ENCODE data around the gene FLVCR2. TPM values are rescaled to one million over a fixed set of nuclear protein-coding genes. Genes with fewer than 3 reads are reported as not detected.

The FLVCR2 gene
- total RNA-seq, 1 experiment from 2014 or later, result 6.6 TPM

DNA sequence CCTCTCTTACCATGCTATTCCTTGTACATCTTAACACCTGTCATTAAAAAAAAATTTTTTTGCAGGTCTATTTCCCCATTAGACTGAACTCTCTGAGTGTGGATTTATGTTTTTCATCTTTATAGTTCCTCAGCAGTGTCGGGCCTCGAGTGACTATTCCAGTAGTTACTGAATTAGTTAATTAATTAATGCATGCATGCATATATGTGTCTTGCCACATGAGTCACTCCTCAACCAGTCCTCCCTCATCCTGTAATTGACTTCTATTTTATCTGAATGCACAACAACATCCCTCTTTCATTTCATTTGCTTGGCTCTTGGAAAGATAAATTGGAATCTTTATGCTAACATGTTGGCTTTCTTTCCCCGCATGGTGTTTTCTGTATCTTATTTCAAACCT, 46.6 kb downstream of the FLVCR2 start:
- ChIA-PET POLR2A (no interaction called here), CTCF (no interaction called here)
- TF ChIP-seq, protein P1, sequence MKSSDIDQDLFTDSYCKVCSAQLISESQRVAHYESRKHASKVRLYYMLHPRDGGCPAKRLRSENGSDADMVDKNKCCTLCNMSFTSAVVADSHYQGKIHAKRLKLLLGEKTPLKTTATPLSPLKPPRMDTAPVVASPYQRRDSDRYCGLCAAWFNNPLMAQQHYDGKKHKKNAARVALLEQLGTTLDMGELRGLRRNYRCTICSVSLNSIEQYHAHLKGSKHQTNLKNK (CRISPR knock-in tag; IDR thresholded peaks at IDR 0.05), result no peak
- TF ChIP-seq, protein P2, sequence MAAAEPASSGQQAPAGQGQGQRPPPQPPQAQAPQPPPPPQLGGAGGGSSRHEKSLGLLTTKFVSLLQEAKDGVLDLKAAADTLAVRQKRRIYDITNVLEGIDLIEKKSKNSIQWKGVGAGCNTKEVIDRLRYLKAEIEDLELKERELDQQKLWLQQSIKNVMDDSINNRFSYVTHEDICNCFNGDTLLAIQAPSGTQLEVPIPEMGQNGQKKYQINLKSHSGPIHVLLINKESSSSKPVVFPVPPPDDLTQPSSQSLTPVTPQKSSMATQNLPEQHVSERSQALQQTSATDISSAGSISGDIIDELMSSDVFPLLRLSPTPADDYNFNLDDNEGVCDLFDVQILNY (CRISPR knock-in tag; IDR thresholded peaks at IDR 0.05), result no peak
- TF ChIP-seq, protein P3, sequence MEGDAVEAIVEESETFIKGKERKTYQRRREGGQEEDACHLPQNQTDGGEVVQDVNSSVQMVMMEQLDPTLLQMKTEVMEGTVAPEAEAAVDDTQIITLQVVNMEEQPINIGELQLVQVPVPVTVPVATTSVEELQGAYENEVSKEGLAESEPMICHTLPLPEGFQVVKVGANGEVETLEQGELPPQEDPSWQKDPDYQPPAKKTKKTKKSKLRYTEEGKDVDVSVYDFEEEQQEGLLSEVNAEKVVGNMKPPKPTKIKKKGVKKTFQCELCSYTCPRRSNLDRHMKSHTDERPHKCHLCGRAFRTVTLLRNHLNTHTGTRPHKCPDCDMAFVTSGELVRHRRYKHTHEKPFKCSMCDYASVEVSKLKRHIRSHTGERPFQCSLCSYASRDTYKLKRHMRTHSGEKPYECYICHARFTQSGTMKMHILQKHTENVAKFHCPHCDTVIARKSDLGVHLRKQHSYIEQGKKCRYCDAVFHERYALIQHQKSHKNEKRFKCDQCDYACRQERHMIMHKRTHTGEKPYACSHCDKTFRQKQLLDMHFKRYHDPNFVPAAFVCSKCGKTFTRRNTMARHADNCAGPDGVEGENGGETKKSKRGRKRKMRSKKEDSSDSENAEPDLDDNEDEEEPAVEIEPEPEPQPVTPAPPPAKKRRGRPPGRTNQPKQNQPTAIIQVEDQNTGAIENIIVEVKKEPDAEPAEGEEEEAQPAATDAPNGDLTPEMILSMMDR (IDR thresholded peaks at IDR 0.05), result no peak
- no peak for TF ChIP-seq GABPB1 (CRISPR knock-in tag; IDR thresholded peaks at IDR 0.05)
- no peak for TF ChIP-seq PRRX2 (CRISPR knock-in tag; IDR thresholded peaks at IDR 0.05)
- no peak for TF ChIP-seq CREM (CRISPR knock-in tag; IDR thresholded peaks at IDR 0.05)
- TF ChIP-seq, protein P4, sequence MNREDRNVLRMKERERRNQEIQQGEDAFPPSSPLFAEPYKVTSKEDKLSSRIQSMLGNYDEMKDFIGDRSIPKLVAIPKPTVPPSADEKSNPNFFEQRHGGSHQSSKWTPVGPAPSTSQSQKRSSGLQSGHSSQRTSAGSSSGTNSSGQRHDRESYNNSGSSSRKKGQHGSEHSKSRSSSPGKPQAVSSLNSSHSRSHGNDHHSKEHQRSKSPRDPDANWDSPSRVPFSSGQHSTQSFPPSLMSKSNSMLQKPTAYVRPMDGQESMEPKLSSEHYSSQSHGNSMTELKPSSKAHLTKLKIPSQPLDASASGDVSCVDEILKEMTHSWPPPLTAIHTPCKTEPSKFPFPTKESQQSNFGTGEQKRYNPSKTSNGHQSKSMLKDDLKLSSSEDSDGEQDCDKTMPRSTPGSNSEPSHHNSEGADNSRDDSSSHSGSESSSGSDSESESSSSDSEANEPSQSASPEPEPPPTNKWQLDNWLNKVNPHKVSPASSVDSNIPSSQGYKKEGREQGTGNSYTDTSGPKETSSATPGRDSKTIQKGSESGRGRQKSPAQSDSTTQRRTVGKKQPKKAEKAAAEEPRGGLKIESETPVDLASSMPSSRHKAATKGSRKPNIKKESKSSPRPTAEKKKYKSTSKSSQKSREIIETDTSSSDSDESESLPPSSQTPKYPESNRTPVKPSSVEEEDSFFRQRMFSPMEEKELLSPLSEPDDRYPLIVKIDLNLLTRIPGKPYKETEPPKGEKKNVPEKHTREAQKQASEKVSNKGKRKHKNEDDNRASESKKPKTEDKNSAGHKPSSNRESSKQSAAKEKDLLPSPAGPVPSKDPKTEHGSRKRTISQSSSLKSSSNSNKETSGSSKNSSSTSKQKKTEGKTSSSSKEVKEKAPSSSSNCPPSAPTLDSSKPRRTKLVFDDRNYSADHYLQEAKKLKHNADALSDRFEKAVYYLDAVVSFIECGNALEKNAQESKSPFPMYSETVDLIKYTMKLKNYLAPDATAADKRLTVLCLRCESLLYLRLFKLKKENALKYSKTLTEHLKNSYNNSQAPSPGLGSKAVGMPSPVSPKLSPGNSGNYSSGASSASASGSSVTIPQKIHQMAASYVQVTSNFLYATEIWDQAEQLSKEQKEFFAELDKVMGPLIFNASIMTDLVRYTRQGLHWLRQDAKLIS (CRISPR knock-in tag; IDR thresholded peaks at IDR 0.05; ENCODE audit: borderline replicate concordance), result no peak
- TF ChIP-seq ZNF396 (CRISPR knock-in tag; IDR thresholded peaks at IDR 0.05; ENCODE audit: borderline replicate concordance), result no peak
- no peak for TF ChIP-seq CREB1 (CRISPR knock-in tag; IDR thresholded peaks at IDR 0.05)
- TF ChIP-seq, protein P5, sequence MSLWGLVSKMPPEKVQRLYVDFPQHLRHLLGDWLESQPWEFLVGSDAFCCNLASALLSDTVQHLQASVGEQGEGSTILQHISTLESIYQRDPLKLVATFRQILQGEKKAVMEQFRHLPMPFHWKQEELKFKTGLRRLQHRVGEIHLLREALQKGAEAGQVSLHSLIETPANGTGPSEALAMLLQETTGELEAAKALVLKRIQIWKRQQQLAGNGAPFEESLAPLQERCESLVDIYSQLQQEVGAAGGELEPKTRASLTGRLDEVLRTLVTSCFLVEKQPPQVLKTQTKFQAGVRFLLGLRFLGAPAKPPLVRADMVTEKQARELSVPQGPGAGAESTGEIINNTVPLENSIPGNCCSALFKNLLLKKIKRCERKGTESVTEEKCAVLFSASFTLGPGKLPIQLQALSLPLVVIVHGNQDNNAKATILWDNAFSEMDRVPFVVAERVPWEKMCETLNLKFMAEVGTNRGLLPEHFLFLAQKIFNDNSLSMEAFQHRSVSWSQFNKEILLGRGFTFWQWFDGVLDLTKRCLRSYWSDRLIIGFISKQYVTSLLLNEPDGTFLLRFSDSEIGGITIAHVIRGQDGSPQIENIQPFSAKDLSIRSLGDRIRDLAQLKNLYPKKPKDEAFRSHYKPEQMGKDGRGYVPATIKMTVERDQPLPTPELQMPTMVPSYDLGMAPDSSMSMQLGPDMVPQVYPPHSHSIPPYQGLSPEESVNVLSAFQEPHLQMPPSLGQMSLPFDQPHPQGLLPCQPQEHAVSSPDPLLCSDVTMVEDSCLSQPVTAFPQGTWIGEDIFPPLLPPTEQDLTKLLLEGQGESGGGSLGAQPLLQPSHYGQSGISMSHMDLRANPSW (CRISPR knock-in tag; conservative IDR thresholded peaks at IDR 0.05; ENCODE audit: low read depth), result no peak
- H3K9me3 Mint-ChIP-seq, result no peaks in the 10 kb centered on the region
- no peaks in the 10 kb centered on the region for H3K36me3 Mint-ChIP-seq
- DNase-seq (ENCODE audit: low spot score) (no peak), ATAC-seq (no peak)
- no peak overlapping the region for H3K4me3 Mint-ChIP-seq
- H3K27me3 Mint-ChIP-seq (ENCODE audit: low read depth), result no peaks in the 10 kb centered on the region
- no peak overlapping the region for H3K27ac Mint-ChIP-seq
- H3K4me1 Mint-ChIP-seq, result peaks cover 16% of the 10 kb centered on the region

DNA sequence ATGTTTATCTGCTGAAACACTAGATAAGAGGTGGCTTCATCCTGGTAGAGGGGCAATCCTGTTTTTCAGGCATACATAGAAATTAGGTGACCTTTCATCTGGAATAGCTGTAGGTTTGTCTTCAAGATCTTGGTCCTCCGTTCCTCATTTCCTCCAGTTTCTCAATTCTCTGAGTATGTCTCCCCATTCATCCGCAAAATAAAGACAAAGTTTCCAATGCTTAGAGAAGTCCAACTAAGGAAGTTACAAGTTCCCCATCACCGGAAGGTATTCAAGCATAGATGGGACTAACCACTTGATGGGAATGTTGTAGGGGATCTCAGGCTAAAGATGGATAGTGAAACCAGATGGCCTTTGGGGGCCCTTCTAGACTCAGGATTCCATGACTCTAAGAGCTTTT, 48.0 kb downstream of the FLVCR2 start:
- Mint-ChIP-seq H3K4me1 (peaks cover 30% of the 10 kb centered on the region), H3K4me3 (no peak overlapping the region), H3K9me3 (no peaks in the 10 kb centered on the region), H3K27me3 (ENCODE audit: low read depth) (no peaks in the 10 kb centered on the region), H3K36me3 (no peaks in the 10 kb centered on the region), H3K27ac (no peak overlapping the region)
- ATAC-seq (no peak), DNase-seq (ENCODE audit: low spot score) (no peak)
- TF ChIP-seq, protein P6, sequence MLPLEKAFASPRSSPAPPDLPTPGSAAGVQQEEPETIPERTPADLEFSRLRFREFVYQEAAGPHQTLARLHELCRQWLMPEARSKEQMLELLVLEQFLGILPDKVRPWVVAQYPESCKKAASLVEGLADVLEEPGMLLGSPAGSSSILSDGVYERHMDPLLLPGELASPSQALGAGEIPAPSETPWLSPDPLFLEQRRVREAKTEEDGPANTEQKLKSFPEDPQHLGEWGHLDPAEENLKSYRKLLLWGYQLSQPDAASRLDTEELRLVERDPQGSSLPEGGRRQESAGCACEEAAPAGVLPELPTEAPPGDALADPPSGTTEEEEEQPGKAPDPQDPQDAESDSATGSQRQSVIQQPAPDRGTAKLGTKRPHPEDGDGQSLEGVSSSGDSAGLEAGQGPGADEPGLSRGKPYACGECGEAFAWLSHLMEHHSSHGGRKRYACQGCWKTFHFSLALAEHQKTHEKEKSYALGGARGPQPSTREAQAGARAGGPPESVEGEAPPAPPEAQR (CRISPR knock-in tag; IDR thresholded peaks at IDR 0.05), result no peak
- TF ChIP-seq, protein P7, sequence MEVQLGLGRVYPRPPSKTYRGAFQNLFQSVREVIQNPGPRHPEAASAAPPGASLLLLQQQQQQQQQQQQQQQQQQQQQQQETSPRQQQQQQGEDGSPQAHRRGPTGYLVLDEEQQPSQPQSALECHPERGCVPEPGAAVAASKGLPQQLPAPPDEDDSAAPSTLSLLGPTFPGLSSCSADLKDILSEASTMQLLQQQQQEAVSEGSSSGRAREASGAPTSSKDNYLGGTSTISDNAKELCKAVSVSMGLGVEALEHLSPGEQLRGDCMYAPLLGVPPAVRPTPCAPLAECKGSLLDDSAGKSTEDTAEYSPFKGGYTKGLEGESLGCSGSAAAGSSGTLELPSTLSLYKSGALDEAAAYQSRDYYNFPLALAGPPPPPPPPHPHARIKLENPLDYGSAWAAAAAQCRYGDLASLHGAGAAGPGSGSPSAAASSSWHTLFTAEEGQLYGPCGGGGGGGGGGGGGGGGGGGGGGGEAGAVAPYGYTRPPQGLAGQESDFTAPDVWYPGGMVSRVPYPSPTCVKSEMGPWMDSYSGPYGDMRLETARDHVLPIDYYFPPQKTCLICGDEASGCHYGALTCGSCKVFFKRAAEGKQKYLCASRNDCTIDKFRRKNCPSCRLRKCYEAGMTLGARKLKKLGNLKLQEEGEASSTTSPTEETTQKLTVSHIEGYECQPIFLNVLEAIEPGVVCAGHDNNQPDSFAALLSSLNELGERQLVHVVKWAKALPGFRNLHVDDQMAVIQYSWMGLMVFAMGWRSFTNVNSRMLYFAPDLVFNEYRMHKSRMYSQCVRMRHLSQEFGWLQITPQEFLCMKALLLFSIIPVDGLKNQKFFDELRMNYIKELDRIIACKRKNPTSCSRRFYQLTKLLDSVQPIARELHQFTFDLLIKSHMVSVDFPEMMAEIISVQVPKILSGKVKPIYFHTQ (CRISPR knock-in tag; IDR thresholded peaks at IDR 0.05), result no peak
- TF ChIP-seq EMX1 (CRISPR knock-in tag; IDR thresholded peaks at IDR 0.05), result no peak
- TF ChIP-seq, protein P8, sequence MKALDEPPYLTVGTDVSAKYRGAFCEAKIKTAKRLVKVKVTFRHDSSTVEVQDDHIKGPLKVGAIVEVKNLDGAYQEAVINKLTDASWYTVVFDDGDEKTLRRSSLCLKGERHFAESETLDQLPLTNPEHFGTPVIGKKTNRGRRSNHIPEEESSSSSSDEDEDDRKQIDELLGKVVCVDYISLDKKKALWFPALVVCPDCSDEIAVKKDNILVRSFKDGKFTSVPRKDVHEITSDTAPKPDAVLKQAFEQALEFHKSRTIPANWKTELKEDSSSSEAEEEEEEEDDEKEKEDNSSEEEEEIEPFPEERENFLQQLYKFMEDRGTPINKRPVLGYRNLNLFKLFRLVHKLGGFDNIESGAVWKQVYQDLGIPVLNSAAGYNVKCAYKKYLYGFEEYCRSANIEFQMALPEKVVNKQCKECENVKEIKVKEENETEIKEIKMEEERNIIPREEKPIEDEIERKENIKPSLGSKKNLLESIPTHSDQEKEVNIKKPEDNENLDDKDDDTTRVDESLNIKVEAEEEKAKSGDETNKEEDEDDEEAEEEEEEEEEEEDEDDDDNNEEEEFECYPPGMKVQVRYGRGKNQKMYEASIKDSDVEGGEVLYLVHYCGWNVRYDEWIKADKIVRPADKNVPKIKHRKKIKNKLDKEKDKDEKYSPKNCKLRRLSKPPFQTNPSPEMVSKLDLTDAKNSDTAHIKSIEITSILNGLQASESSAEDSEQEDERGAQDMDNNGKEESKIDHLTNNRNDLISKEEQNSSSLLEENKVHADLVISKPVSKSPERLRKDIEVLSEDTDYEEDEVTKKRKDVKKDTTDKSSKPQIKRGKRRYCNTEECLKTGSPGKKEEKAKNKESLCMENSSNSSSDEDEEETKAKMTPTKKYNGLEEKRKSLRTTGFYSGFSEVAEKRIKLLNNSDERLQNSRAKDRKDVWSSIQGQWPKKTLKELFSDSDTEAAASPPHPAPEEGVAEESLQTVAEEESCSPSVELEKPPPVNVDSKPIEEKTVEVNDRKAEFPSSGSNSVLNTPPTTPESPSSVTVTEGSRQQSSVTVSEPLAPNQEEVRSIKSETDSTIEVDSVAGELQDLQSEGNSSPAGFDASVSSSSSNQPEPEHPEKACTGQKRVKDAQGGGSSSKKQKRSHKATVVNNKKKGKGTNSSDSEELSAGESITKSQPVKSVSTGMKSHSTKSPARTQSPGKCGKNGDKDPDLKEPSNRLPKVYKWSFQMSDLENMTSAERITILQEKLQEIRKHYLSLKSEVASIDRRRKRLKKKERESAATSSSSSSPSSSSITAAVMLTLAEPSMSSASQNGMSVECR (CRISPR knock-in tag; IDR thresholded peaks at IDR 0.05; ENCODE audit: borderline replicate concordance), result no peak
- no peak for TF ChIP-seq SMAD4 (CRISPR knock-in tag; IDR thresholded peaks at IDR 0.05)
- ChIA-PET POLR2A (no interaction called here), CTCF (interaction anchor here (0.7 kb wide), 1 partner anchor 28 kb away, joined by 3 read pairs; no protein-coding TSS in a partner anchor)
